ENCODE results near the gene PLAAT3.
A peak's percentile ranks its signal among the peaks of the same experiment; 100 is the strongest.
"Not testable (repeated sequence)": the region's sequence is repeated elsewhere in the genome, so short reads cannot be mapped to it uniquely, and the experiment has no call there.

Gene PLAAT3

GRCh38 chr11:63569570-63569969 lies 44.7 kb downstream of the PLAAT3 start:
- no peak for DNase-seq

- DNase-seq, result peak; percentile 35
These were observed 47.0 kb downstream of the PLAAT3 start for GRCh38 chr11:63567044-63567840.

- no peak for DNase-seq
These were observed 49.4 kb downstream of the PLAAT3 start for GRCh38 chr11:63564784-63565350.

- DNase-seq, result peak; percentile 37
These were observed 50.0 kb downstream of the PLAAT3 start for GRCh38 chr11:63564056-63564774.

- no peak for DNase-seq
These were observed 50.8 kb downstream of the PLAAT3 start, which contains the start of gene PLAAT2 for GRCh38 chr11:63563201-63564055. TSS of gene PLAAT2 (minus strand) at chr11:63563379. CDS start at chr11:63563324, 55 bp downstream.

GRCh38 chr11:63560506-63561180 lies 53.6 kb downstream of the PLAAT3 start:
- DNase-seq, result no peak

- DNase-seq, result no peak
These were observed 55.6 kb downstream of the PLAAT3 start for GRCh38 chr11:63558459-63559157.

- no peak for DNase-seq
These were observed 56.7 kb downstream of the PLAAT3 start for GRCh38 chr11:63557570-63557969.

- DNase-seq, result no peak
These were observed 57.7 kb downstream of the PLAAT3 start for GRCh38 chr11:63556404-63557013.

- no peak for DNase-seq
These were observed 59.4 kb downstream of the PLAAT3 start for GRCh38 chr11:63554877-63555223.

GRCh38 chr11:63553759-63554158 lies 60.5 kb downstream of the PLAAT3 start:
- no peak for DNase-seq

- no peak for DNase-seq
These were observed 61.3 kb downstream of the PLAAT3 start for GRCh38 chr11:63552921-63553320.

- DNase-seq, result no peak
These were observed 62.4 kb downstream of the PLAAT3 start for GRCh38 chr11:63551889-63552266.

GRCh38 chr11:63551091-63551888 lies 62.9 kb downstream of the PLAAT3 start:
- DNase-seq, result no peak

GRCh38 chr11:63550156-63550700 lies 64.0 kb downstream of the PLAAT3 start:
- DNase-seq, result not testable (repeated sequence)

- no peak for DNase-seq
These were observed 64.8 kb downstream of the PLAAT3 start for GRCh38 chr11:63549411-63549810.

- no peak for DNase-seq
These were observed 66.1 kb downstream of the PLAAT3 start for GRCh38 chr11:63548178-63548577.

GRCh38 chr11:63547061-63547460 lies 67.2 kb downstream of the PLAAT3 start:
- no peak for DNase-seq

- DNase-seq, result no peak
These were observed 70.5 kb downstream of the PLAAT3 start for GRCh38 chr11:63543711-63544110.

GRCh38 chr11:63542506-63542905 lies 71.7 kb downstream of the PLAAT3 start:
- DNase-seq, result not testable (repeated sequence)
